Measurements from ENCODE around the gene ZBTB21. TPM values are rescaled to one million over a fixed set of nuclear protein-coding genes. Genes with fewer than 3 reads are reported as not detected.

ZBTB21 gene
- 10 to 100 TPM; 24.0 to 25.5 TPM for total RNA-seq

DNA sequence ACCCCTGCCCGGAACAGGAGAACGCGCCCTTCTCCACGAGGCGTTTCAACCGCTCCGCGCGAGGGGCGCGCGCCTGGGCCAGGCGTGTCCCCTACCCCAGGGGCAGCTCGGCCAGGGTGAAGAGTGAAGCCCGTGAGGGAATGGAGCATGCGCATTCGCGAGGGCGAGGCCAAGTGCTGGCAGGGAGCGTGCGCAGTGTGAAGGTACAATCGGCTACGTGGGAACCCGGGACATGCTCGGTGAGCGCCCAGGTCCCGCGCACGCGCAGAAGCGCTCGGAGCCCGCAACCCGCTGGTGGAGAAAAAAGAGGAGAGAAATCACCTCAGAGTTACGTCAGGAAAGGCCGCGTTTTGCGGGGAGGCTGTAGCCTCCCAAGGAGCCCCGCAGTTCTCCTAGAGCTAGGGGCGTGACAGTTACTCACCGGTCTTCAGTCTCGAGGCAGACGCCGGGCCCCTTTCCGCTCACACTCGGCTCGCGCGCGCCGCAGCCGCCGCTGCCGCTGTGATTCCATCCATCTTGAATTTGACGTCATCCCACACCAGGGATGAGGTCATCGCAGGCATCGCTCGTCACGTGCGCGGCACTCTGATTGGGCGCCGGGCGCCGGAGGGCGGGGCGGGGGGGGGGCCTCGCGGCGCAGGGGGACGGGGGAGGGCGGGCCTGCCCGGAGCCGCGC lies at the start of gene ZBTB21:
Gene ZBTB21 (minus strand): TSS at position 530 of the 676 bp plus-strand sequence. CDS start 16,265 bp downstream, outside the sequence.

DNA sequence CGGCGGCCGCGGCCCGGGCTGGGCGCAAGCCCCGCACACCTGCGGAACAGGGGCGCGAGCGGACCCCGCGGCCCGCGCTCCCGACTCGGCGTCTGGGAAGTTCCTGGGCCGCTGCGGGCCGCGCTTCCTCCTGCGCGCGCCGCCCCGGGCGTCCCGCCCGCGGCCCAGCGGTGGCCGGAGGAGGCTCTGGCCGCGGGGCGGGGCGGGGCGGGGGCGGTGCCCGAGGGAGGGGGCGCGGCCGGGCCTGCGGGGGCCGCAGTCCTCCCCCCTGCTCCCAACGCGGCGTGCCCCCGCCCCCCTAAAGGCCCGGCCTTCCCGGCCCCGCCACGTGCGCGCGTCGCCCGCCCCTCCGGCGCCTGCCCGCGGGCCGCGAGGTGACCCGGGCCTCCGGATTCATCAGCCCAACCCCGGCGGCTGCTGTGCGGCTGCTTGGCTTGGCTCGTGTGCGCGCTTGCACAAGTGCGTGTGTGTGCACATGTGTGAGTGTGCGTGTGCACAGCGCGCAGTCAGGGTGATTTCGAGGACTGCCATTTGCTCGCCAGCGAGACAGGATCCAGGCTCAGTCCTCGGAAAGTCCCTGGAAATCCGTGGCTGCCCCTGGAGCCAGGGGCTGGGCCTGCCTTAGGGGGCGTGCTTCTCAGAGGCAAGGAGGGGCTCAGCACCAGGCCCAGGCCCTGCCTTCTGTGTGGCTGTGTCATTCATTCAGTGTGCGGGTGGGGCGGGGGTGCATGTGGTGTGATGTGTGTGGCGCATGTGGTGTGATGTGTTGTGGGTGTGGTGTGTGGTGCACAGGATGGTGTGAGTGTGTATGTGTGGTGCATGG lies 56.1 kb downstream of the ZBTB21 start, which contains the start of gene C2CD2:
Gene C2CD2 (minus strand): TSS at position 188 of the 823 bp plus-strand sequence. CDS start 370 bp downstream, outside the sequence.

Other genes starting within 250 kb of the ZBTB21 start
- gene RIPK4, start 243.3 kb downstream of the ZBTB21 start, total RNA-seq = under 1 TPM in 1 of 2 experiments, not detected in 1; 0.05 TPM
- gene PRDM15, start 131.0 kb downstream of the ZBTB21 start, total RNA-seq = 10 to 100 TPM; 10.3 to 10.6 TPM
- gene C2CD2, start 56.3 kb downstream of the ZBTB21 start, total RNA-seq = 1 to 10 TPM; 5.9 to 6.1 TPM
- under 1 TPM; 0.19 to 0.20 TPM for gene UMODL1, start 61.0 kb upstream of the ZBTB21 start, total RNA-seq
- 10 to 100 TPM; 14.0 to 16.3 TPM for gene ABCG1, start 208.8 kb upstream of the ZBTB21 start, total RNA-seq